ENCODE results near the gene ICAM5.

Gene ICAM5

GRCh38 chr19:10289167-10289835 lies 451 bp upstream of the ICAM5 start:
- DNase-seq (ENCODE audit: low read depth): peak; percentile 33
- TF ChIP-seq CTCF (conservative IDR thresholded peaks at IDR 0.05; ENCODE audit: low read length): no peak

GRCh38 chr19:10290357-10290875 lies 664 bp downstream of the ICAM5 start:
- H3K4me3 ChIP-seq (ENCODE audit: low read length): peak overlapping the region; percentile 58
- DNase-seq (ENCODE audit: low read depth): no peak
- TF ChIP-seq CTCF (conservative IDR thresholded peaks at IDR 0.05; ENCODE audit: low read length): no peak

More at GRCh38 chr19:10289167-10289835, 451 bp upstream of the ICAM5 start:
- H3K4me3 ChIP-seq (ENCODE audit: low read length): peak overlapping the region; percentile 58

GRCh38 chr19:10290876-10291553 lies 1.3 kb downstream of the ICAM5 start:
- peak overlapping the region; percentile 58 for H3K4me3 ChIP-seq (ENCODE audit: low read length)
- peak; percentile 41 for DNase-seq (ENCODE audit: low read depth)
- TF ChIP-seq CTCF (conservative IDR thresholded peaks at IDR 0.05; ENCODE audit: low read length): no peak

GRCh38 chr19:10291554-10292205 lies 1.9 kb downstream of the ICAM5 start:
- peak overlapping the region; percentile 58 for H3K4me3 ChIP-seq (ENCODE audit: low read length)
- no peak for TF ChIP-seq CTCF (conservative IDR thresholded peaks at IDR 0.05; ENCODE audit: low read length)
- DNase-seq (ENCODE audit: low read depth): no peak

- TF ChIP-seq CTCF (conservative IDR thresholded peaks at IDR 0.05; ENCODE audit: low read length): no peak
- peak; percentile 70 for DNase-seq (ENCODE audit: low read depth)
- H3K4me3 ChIP-seq (ENCODE audit: low read length): peak overlapping the region; percentile 58
These were observed 2.5 kb downstream of the ICAM5 start for GRCh38 chr19:10292206-10292788.

- DNase-seq (ENCODE audit: low read depth): no peak
- peak overlapping the region; percentile 44 for H3K4me3 ChIP-seq (ENCODE audit: low read length)
- TF ChIP-seq CTCF (conservative IDR thresholded peaks at IDR 0.05; ENCODE audit: low read length): no peak
These were observed 3.3 kb downstream of the ICAM5 start for GRCh38 chr19:10292789-10293636.

Data from AG10803 (cell line).